Neural progenitor cell (in vitro differentiated cells): ENCODE results near the gene CNOT1.

Experiments
- CTCF ChIP-seq: fragments of 200-600 bp; sonication (generic); IDR thresholded peaks from 2 replicates; pipeline ENCODE4 v1.5.1; 2017; ENCODE audit warnings: antibody characterized with exemption, mild to moderate bottlenecking
- EZH2phosphoT487 ChIP-seq: fragments of 200-600 bp; sonication (generic); IDR thresholded peaks from 2 replicates; pipeline ENCODE4 v1.6.1; 2017; ENCODE audit warnings: antibody characterized with exemption

GRCh38 chr16:58490065-58490464 is 139.6 kb downstream of the CNOT1 start:
- no peak for TF ChIP-seq CTCF
- no peak for TF ChIP-seq EZH2phosphoT487
